Hematopoietic multipotent progenitor cell treated with erythropoietin and hydrocortisone succinate and interleukin-3 and kit ligand, for 4 days (in vitro differentiated cells): ENCODE results near the gene CATSPERB.
A peak's percentile ranks its signal among the peaks of the same experiment; 100 is the strongest.
"Not testable (repeated sequence)": the region's sequence is repeated elsewhere in the genome, so short reads cannot be mapped to it uniquely, and the experiment has no call there.

Source experiments
- DNase-seq: peaks from one replicate; pipeline ENCODE4 v3.0.0-alpha.2; 2015

The CATSPERB gene

DNA sequence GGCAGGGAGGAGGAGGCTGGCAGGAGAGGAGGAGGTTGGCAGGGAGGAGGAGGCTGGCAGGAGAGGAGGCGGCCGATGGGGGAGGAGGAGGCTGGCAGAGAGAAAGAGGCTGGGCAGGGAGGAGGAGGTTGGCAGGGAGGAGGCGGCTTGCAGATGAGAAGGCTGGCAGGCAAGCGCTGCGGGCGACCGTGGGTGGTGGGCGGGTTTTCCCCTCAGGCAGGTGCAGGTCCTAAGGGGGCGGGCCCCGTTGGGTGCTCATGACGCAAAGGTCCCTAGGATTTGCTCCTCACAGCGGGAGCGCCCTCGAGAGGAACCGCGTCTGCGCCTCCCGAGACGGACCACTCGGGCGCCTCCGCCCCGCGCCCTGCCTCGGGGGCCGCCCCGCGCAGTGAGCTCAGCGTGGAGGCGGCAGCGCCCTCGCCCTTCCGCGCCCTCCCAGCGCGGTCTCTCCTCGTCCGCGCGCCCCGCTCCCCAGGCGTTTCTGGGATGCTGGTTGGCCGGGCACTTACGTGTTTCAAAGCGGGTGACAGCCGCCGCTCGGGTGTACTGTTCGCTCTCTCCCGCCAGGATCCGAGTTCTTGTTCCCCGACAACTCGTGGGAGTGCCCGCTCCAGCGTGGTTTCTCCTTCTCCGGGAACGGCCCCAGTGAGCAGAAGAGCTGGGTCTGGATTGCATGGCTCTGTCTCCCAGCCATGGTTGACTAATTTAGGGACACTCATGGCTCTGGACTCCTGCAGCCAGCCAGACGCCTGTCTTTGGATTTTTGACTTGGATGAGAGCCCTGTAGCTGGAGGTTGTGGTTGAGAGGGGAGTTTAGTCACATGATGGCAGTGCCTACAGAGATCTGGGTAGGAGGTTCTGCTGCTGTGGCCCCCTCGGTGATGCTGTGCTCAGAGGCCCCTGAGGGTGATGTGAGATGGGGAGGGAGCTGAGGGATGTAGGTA lies 157.7 kb downstream of the CATSPERB start:
- DNase-seq: peak; percentile 65

GRCh38 chr14:91573528-91573893 lies 158.4 kb downstream of the CATSPERB start:
- no peak for DNase-seq

DNA sequence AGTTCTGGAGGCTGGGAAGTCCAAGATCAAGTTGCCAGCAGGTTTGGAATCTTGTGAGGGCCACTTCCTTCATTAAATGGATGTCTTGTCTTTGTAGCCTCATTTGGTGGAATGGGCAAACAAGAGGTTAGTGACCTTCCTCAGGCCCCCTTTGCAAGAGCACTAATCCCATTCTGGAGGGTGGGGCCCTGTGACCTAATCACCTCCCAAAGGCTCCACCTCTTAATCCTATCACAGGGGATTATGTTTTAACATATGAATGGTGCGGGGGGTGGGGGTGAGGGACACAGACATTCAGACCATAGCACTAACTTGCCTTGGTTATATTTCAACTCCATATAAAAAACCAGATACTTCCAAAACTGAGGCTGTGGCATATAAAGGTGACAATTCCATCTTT lies 161.9 kb downstream of the CATSPERB start:
- DNase-seq: no peak

DNA sequence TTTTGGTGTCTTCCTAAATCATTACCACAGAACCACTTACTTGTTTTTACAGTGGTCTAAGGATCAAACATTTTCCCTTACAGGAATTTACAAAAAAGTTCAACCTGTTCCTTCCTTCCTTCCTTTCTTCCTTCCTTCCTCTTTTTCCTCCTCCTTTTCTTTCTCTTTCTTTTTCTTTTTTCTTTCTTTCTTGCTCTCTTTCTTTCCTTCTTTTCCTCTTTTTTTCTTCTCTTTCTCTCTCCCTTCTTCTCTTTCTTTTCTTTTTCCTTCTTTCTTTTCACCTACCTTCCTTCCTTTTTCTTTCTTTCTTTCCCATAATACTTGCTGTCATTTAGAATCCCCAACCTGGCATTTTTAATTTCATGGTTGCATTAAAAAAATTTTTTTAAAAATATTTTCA lies 162.6 kb downstream of the CATSPERB start:
- DNase-seq: no peak

DNA sequence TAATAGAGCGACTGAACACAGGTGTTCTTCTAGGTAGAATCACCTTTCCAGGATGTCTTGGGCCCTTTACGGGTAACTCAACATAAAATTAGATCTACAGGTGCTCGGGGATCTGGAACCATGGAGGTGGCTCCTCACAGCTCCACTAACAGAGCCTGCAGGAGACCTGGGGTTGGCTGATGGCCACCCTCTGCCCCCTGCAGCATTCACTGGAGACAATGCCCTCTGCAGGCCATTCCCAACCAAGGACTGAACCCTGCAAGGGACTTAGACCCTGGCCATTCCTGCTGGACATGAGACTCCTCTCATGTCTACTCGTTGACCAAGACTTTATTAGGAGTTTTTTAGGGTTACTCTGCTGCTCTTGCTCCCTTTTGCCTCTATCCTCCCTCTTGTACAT lies 163.3 kb downstream of the CATSPERB start:
- no peak for DNase-seq

GRCh38 chr14:91567827-91568226 lies 164.1 kb downstream of the CATSPERB start:
- not testable (repeated sequence) for DNase-seq

DNA sequence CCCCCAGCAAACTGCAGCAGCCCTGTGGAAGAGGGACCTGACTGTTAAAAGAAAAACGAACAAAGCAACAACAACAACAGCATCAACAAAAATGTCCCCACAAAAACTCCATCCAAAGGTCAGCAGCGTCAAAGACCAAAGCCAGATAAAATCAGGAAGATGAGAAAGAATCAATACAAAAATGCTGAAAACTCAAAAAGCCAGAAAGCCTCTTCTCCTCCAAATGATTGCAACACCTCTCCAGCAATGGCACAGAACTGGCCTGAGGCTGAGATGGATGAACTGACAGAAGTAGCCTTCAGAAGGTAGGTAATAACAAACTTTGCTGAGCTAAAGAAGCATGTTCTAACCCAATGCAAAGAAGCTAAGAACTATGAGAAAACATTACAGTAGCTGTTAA lies 176.4 kb downstream of the CATSPERB start:
- no peak for DNase-seq

DNA sequence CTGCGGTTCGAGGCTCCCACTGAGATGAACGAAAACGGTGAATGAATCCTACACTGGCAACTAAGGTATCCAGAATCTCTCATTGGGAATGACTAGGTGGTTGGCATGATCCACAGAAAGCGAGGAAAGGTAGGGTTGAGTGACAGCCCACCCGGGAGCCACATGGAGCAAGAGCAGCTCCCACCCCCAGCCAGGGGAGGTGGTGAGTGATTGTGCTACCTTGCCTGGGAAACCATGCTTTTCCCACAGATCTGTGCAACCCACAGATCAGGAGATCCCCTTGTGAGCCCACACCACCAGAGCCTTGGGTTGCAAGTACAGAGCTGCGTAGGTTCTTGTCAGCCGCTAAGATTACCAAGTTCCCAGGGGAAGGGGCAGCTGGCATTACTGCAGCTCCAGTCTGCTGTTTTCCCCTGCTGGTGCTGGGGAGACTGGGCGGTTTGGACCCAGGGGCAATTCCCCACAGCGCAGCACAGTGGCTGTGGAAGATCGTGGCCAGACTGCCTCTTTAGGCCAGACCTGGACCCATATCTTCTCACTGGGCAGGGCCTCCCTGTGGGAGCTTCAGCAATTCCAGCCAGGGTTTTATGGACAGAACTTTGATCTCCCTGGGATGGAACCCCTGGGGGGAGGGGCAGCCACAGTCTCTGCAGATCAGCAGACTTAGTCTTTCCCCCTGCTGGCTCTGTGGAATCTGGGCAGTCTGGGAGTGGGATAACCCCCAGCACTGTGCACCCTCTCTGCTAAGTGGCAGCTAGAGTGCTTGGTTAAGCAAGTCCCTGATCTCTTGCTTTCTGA lies 177.2 kb downstream of the CATSPERB start:
- DNase-seq: no peak

DNA sequence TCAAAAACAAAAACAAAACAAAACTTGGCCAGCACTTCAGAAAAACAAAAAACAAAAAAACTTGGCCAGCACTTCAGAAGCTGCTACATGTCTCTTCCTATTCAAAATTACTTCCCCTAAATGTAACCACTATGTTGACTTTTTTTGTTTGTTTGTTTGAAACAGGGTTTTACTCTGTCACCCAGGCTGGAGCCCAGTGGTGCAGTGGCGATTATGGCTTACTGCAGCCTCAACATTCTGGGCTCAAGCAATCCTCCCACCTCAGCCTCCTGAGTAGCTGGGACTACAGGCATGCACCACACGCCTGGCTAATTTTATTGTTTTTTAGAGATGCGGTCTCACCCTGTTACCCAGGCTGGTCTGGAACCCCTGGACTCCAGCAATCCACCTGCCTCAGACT lies 183.8 kb downstream of the CATSPERB start:
- DNase-seq: peak; percentile 4

DNA sequence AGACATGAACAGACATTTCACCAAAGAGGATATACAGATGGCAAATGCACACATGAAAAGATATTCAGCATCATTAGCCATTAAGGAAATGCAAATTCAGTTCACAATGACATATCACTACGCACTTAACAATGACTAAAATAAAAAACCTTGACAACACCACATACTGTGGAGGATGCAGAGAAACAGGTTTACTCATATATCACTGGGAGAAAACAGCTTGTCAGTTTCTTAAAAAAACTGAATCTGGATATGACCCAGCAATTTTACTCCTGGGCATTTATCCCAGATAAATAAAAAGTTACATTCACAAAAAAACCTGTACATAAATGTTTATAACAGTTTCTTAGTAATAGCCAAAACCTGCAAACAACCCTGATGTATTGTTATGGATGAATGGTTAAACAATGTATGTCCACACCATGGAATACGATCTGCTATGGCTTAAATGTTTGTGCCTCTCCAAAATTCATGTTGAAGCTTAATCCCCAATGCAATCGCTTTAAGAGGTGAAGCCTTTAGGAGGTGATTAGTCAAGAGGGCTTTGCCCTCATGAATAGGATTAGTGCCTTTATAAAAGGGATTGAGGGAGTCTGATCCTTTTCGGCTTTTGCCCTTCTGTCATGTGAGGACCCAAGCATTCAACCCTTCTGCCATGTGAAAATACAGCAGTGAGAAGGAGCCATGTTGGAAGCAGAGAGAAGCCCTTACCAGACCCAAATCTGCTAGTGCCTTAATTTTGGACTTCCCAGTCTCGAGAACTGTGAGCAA lies 185.8 kb downstream of the CATSPERB start:
- DNase-seq: no peak

GRCh38 chr14:91545204-91545603 lies 186.7 kb downstream of the CATSPERB start:
- DNase-seq: no peak

GRCh38 chr14:91536327-91536726 lies 195.6 kb downstream of the CATSPERB start:
- DNase-seq: no peak

DNA sequence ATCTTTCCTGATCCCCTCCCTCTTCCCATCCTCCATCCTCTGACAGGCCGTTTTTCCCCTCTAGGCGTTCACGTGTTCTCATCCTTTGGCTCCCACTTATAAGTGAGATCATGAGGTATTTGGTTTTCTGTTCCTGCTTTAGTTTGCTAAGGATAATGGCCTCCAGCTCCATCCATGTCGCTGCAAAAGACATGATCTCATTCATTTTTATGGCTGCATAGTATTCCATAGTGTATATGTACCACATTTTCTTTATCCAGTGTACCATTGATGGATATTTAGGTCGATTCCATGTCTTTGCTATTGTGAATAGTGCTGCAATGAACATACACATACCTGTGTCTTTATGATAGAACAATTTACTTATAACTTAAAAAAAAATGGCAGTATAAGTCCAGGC lies 197.8 kb downstream of the CATSPERB start:
- not testable (repeated sequence) for DNase-seq

- no peak for DNase-seq
Measured at GRCh38 chr14:91533623-91534022, 198.3 kb downstream of the CATSPERB start.
